Activated T-cell treated with anti-CD3 and anti-CD28 coated beads for 24 hours (primary cell): ENCODE measurements around the gene LGALS13.

Experiments used
- DNase-seq: peaks from one replicate; pipeline ENCODE4 v3.0.0-alpha.2; 2020; ENCODE audit warnings: low read depth

LGALS13 gene, protein sequence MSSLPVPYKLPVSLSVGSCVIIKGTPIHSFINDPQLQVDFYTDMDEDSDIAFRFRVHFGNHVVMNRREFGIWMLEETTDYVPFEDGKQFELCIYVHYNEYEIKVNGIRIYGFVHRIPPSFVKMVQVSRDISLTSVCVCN

GRCh38 chr19:39602224-39602623 is at the start of gene LGALS13:
Gene LGALS13, plus strand, starts transcription at chr19:39602524. Its CDS starts 45 bp downstream, at chr19:39602569.
- no peak for DNase-seq

DNA sequence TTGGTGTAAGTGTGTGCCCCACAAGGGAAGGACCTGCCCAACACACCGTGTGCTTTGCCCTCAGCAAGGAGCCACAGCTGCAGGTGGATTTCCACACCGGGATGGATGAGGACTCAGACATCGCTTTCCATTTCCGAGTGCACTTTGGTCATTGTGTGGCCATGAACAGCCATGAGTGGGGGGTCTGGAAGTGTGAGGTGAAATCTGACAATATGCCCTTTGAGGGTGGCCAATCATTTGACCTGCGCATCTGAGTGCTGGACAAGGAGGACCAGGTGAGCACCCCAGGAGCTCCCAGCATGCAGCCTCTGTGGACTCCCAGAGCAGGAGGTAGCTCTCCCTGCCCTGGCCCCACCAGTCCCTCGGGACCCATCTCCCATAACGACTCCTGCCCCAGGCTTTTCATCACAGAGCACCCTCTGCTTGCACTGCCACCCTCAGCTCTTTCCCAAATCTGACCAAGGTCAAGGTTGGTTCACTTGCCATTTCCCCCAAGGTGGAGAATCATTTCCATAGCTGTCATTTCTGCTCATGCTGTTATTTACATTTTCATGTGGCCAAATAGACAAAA is 49.2 kb upstream of the LGALS13 start:
- DNase-seq: no peak

- DNase-seq: no peak
Measured at GRCh38 chr19:39554701-39555311, 47.5 kb upstream of the LGALS13 start.

- no peak for DNase-seq
Measured at GRCh38 chr19:39555883-39556282, 46.4 kb upstream of the LGALS13 start.

DNA sequence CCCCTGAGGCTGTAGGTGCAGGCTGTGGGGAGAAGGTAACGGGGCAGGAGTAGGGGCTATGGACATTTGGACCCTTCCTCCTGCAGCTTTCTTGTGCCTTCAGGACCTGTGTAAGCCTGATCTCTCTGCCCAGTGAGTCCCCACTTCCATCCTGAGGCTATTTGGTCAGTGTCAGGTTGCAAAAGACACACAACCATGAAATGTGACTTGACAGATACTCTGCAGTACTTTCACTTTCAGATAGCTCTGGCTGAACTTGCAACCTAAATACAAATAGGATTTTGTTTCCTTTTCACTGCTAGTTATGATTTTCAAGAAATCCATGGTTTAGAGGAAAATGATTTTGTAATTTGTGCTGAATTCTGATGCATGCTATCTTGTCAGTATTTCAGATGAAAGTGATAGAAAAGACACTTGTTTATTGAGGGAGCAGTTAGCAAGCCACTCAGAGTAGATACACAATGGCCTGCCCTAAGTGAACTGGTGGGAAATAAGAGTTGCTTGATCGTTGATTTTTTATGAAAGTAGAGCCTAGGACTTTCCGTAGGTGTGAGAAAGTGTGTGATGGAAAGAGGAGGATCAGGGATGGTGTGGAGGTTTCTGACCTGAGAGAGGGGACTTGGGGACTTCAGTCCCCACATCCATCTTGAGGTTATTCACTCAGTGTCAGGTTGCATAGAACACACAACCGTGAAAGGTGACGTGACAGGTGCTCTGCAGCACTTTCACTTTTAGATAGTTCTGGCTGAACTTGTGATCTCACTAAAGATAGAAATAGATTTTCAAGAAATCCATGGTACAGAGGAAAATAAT is 44.3 kb upstream of the LGALS13 start:
- DNase-seq: no peak

DNA sequence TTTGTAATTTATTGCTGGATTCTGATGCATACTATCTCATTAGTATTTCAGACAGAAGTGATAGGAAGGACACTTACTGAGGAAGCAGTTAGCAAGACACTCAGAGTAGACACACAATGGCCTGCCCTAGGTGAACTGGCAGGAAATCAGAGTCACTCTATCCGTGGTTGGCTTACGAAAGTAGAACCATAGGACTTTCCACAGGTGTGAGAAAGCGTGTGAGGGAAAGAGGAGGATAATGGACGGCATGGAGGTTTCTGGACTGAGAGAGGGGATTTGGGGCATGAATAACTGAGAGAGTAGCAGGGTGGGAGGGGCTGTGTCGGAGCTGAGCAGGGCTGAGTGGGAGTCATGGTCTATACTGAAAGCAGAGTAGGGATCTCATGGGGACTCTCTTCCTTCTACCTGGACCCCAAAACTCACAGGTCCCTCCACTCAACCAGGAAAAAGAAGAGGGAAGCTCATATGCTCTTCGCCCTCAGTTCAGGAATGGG is 43.7 kb upstream of the LGALS13 start:
- DNase-seq: no peak

GRCh38 chr19:39563408-39563807 is 38.9 kb upstream of the LGALS13 start:
- no peak for DNase-seq

DNA sequence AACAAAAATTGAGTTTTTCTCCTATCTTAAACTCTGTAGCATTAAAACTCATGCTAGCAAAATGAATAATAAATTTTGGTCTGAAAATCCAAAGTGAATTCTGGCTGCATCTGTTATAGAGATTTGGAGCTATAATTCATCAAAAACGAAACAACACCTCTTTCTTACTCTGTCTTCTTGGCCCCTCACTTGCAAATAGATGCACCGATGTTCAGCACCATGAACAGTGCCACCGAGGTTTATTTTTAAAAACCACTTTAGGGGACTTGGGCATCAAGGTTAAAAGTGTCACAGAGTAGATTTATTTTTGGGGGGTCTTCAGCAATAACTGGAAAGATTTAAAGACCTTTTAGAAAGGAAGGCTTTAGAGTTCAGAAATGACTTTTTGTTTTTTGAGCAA is 36.3 kb upstream of the LGALS13 start:
- DNase-seq: no peak

GRCh38 chr19:39568604-39569003 is 33.7 kb upstream of the LGALS13 start:
- no peak for DNase-seq

GRCh38 chr19:39582442-39582841 is 19.9 kb upstream of the LGALS13 start:
- no peak for DNase-seq

DNA sequence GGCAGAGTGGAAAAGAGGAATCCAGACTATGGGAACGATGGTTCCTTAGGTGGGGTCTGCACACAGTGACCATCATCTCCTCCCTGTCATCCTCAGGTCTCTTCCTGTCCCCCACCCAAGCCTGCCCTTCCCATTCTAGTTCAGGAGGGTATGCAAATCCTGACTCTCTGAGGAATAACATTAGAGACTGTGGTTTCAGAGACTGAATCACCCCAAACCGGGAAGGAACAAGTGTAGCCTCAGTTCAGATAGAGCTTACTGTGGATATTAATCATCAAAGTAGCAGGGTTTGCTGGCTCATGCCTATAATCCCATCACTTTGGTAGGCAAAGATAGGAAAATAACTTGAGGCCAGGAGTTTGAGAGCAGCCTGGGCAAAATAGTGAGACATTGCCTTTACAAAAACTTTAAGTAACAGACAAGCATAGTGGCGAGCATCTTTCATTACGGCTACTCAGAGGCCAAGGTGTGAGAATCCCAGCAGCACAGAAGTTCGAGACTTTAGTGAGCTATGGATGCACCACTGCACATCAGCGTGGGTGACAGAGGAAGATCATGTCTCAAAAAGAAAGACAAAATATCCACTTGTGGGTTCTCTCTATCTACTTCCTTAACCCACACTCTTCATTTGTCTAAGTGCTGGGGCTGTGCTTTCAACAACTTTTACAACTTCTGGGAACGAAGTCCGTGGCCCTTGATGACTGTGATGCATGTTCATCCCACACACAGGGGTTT is 19.3 kb upstream of the LGALS13 start:
- no peak for DNase-seq

- no peak for DNase-seq
Measured at GRCh38 chr19:39587496-39587895, 14.8 kb upstream of the LGALS13 start.

- DNase-seq: no peak
Measured at GRCh38 chr19:39588066-39588465, 14.3 kb upstream of the LGALS13 start.

GRCh38 chr19:39590265-39590664 is 12.1 kb upstream of the LGALS13 start:
- no peak for DNase-seq

- no peak for DNase-seq
Measured at GRCh38 chr19:39592381-39592780, 9.9 kb upstream of the LGALS13 start.

DNA sequence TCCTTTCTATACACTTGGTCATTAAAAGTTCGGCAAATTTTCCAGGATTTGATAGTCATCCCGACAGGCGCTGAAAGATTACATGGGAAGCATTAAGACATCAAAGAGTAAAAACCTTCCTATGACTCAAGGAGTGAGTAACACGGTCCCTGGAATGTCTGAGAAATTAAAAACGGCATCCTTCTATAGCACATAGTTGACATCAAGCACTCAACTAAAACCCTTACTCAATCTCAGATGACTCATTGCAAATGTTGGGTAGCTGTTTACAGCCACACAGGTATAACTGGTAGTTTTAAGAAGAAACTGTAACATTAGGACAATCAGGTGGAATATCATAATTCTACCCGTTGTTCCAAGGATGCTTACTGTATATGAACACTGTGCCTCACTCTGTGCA is 6.4 kb upstream of the LGALS13 start:
- no peak for DNase-seq

GRCh38 chr19:39596911-39597310 is 5.4 kb upstream of the LGALS13 start:
- no peak for DNase-seq

DNA sequence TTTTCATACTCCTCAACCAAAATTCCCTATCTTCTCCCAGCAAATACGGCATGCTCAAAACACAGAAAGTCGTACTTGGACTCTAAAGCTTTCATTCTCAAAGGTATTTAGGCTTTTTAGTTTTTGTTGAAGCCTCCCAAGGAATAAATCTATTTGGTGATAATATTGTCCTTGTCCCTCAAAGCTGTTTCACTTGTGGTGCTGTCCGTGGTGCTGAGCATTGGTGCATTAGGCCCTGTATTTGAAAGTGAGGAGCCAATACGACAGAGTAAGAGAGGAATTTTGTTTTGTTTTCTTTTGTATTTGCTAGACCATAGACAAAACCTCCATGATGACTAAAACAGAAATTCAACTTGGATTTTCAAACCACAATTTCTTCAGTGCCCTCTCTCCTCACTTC is 3.2 kb upstream of the LGALS13 start:
- no peak for DNase-seq

DNA sequence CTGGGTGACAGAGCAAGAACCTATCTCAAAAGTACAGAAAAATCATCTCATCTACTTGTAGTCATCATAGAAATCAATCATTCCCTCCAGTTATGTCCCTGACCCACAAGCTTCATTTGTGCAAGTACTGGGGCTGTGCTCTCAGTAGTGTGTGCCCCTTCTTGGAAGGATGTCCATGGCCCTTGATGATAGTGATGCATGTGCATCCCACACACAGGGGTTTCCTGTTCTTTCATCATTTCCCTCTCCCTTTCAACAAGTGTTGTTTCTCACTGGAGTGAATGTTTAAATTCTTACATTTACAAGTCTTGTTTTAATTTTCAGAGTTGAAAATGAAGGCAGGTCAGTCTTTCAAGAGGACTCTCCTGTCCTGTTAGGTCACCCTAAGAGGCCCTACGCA is 1.5 kb downstream of the LGALS13 start:
- DNase-seq: no peak

DNA sequence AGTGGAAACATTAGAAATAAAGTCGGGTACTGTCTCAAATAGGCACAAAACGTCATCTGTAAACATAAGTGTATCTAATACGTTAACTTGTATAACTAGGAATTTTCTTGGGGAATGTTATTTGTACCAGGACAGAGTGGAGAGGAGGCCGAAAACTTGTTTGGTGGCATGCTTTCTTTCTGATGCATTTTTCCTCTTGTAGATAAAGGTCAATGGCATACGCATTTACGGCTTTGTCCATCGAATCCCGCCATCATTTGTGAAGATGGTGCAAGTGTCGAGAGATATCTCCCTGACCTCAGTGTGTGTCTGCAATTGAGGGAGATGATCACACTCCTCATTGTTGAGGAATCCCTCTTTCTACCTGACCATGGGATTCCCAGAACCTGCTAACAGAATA is 4.7 kb downstream of the LGALS13 start:
- no peak for DNase-seq

DNA sequence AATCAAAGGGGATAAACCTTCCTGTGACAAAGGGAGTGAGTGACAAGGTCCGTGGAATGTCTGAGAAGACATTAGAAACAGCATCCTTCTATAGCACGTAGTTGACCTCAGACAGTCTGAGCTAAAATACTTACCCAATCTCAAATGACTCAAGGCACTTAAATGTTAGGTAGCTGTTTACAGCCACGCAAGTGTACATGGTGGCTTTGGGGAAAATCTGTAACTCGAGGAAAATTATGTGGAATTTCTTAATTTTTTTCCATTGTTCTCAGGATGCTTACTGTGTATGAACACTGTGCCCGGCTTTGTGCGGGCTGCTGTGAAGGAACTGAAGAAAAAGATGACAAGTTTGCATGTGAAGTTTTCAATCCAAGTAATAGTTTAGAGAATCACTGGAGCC is 5.2 kb downstream of the LGALS13 start:
- DNase-seq: no peak

- DNase-seq: no peak
Measured at GRCh38 chr19:39613597-39613996, 11.3 kb downstream of the LGALS13 start.
